H1 (cell line): Measurements from ENCODE around the gene OR5H1.

ENCODE experiments used
- ASH2L ChIP-seq: fragments of 200-600, 300-600 bp; sonication (generic); IDR thresholded peaks from one replicate; pipeline ENCODE4 v1.7.1; 2017; ENCODE audit warnings: low read length
- CBX8 ChIP-seq: fragments of 300-800, 300-1000 bp; sonication (generic); IDR thresholded peaks from 2 replicates; pipeline ENCODE4 v1.7.1; 2016; ENCODE audit warnings: low read depth, low read length, borderline replicate concordance
- CHD2 ChIP-seq: IDR thresholded peaks from 2 replicates; pipeline ENCODE4 v1.6.1; 2012; ENCODE audit warnings: low read length, improper control_type of control experiment
- POLR2A ChIP-seq, 2 experiments: IDR thresholded peaks; 1 replicate in 1 of 2; 2 replicates in 1 of 2; pipeline ENCODE4 v1.6.1; 2011; ENCODE audit warnings: low read depth in 2 of 2, low read length in 2 of 2, mild to moderate bottlenecking in 2 of 2; ENCODE audit errors: control extremely low read depth in 1 of 2
- RFX5 ChIP-seq: IDR thresholded peaks from 2 replicates; pipeline ENCODE4 v1.6.1; 2011; ENCODE audit warnings: low read depth, low read length, improper control_type of control experiment, borderline replicate concordance
- RNF2 ChIP-seq: fragments of 200-900, 300-1000 bp; sonication (generic); IDR thresholded peaks from 2 replicates; pipeline ENCODE4 v1.7.1; 2016; ENCODE audit warnings: borderline replicate concordance, low read depth, mild to moderate bottlenecking, antibody characterized with exemption, low read length; ENCODE audit not compliant: poor library complexity, severe bottlenecking; ENCODE audit errors: missing control alignments
- SAP30 ChIP-seq: fragments of 300-600 bp; sonication (generic); IDR thresholded peaks from 2 replicates; pipeline ENCODE4 v1.7.1; 2012; ENCODE audit warnings: low read length, moderate library complexity, mild to moderate bottlenecking, inconsistent platforms; ENCODE audit not compliant: insufficient read depth, insufficient replicate concordance
- TAF1 ChIP-seq: IDR thresholded peaks from 2 replicates; pipeline ENCODE4 v1.6.1; 2011; ENCODE audit warnings: mild to moderate bottlenecking, low read depth, low read length
- YY1 ChIP-seq: IDR thresholded peaks from 2 replicates; pipeline ENCODE4 v1.6.1; 2011; ENCODE audit warnings: low read depth, mild to moderate bottlenecking, low read length
- TF ChIP-seq, protein P1 (sequence below): IDR thresholded peaks from 2 replicates; pipeline ENCODE4 v1.6.1; 2012; ENCODE audit warnings: inconsistent platforms
- TF ChIP-seq, protein P2 (sequence below), 3 experiments: IDR thresholded peaks; 1 replicate in 2 of 3; 2 replicates in 1 of 3; pipeline versions ENCODE4 v1.5.1 to v1.6.1; 2011; ENCODE audit warnings: low read length in 3 of 3, mild to moderate bottlenecking in 3 of 3, inconsistent platforms in 2 of 3, low read depth in 1 of 3, moderate library complexity in 1 of 3; ENCODE audit not compliant: insufficient read depth in 1 of 3; ENCODE audit errors: control extremely low read depth in 1 of 3
- TF ChIP-seq, protein P3 (sequence below): IDR thresholded peaks from 2 replicates; pipeline ENCODE4 v1.6.1; 2011; ENCODE audit warnings: low read depth, mild to moderate bottlenecking, low read length; ENCODE audit not compliant: insufficient read depth
- TF ChIP-seq, protein P4 (sequence below): IDR thresholded peaks from 2 replicates; pipeline ENCODE4 v1.6.1; 2012; ENCODE audit warnings: low read length, inconsistent platforms

DNA sequence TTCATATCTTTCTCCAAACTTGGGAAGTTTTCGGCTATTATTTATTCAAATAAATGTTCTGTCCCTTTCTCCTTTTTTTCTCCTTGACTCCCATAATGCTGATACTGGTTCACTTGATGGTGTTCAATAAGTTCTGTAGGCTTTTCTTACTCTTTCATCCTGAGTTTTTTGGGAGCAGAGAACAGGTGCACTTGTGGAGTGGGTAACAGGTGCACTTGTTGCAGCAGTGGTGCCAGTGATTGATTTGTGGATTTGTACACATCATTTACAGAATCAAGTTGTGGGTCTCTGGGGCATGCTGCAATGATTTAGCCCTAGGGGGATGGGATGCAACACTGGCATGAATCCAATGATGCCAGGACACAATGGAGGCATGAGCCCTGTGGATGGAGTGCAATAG lies 14.8 kb upstream of the OR5H1 start:
- TF ChIP-seq, protein P1, sequence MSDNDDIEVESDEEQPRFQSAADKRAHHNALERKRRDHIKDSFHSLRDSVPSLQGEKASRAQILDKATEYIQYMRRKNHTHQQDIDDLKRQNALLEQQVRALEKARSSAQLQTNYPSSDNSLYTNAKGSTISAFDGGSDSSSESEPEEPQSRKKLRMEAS = no peak
- TF ChIP-seq POLR2A (IDR thresholded peaks at IDR 0.05; ENCODE audit: control extremely low read depth in 1 of 2, low read depth in 2 of 2, low read length in 2 of 2) = no peak
- TF ChIP-seq, protein P2, sequence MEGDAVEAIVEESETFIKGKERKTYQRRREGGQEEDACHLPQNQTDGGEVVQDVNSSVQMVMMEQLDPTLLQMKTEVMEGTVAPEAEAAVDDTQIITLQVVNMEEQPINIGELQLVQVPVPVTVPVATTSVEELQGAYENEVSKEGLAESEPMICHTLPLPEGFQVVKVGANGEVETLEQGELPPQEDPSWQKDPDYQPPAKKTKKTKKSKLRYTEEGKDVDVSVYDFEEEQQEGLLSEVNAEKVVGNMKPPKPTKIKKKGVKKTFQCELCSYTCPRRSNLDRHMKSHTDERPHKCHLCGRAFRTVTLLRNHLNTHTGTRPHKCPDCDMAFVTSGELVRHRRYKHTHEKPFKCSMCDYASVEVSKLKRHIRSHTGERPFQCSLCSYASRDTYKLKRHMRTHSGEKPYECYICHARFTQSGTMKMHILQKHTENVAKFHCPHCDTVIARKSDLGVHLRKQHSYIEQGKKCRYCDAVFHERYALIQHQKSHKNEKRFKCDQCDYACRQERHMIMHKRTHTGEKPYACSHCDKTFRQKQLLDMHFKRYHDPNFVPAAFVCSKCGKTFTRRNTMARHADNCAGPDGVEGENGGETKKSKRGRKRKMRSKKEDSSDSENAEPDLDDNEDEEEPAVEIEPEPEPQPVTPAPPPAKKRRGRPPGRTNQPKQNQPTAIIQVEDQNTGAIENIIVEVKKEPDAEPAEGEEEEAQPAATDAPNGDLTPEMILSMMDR (IDR thresholded peaks at IDR 0.05; ENCODE audit: control extremely low read depth in 1 of 3, insufficient read depth in 1 of 3, low read depth in 1 of 3, low read length in 3 of 3) = no peak
- TF ChIP-seq, protein P3, sequence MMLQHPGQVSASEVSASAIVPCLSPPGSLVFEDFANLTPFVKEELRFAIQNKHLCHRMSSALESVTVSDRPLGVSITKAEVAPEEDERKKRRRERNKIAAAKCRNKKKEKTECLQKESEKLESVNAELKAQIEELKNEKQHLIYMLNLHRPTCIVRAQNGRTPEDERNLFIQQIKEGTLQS = no peak
- TF ChIP-seq SAP30 = no peak
- TF ChIP-seq TAF1 = no peak
- TF ChIP-seq, protein P4, sequence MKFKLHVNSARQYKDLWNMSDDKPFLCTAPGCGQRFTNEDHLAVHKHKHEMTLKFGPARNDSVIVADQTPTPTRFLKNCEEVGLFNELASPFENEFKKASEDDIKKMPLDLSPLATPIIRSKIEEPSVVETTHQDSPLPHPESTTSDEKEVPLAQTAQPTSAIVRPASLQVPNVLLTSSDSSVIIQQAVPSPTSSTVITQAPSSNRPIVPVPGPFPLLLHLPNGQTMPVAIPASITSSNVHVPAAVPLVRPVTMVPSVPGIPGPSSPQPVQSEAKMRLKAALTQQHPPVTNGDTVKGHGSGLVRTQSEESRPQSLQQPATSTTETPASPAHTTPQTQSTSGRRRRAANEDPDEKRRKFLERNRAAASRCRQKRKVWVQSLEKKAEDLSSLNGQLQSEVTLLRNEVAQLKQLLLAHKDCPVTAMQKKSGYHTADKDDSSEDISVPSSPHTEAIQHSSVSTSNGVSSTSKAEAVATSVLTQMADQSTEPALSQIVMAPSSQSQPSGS = no peak
- TF ChIP-seq CHD2 = no peak
- no peak for TF ChIP-seq RNF2
- no peak for TF ChIP-seq CBX8
- TF ChIP-seq ASH2L = no peak
- TF ChIP-seq YY1 = no peak
- no peak for TF ChIP-seq RFX5
